GM12878 (cell line): Measurements from ENCODE around the gene P2RY11. TPM values are rescaled to one million over a fixed set of nuclear protein-coding genes. Genes with fewer than 3 reads are reported as not detected.

Source experiments
- ATAC-seq: fragments of 200-7000 bp; cut with Tn5 transposase; 3 replicates; pipeline ENCODE4 v1.9.1; 2020; ENCODE audit warnings: mild to moderate bottlenecking, moderate library complexity
- BruUV-seq: library from RNA; stranded (reverse); fragments of 400-500 nt; replicated peaks from 2 replicates; lab custom pipeline; 2021; lab: Mats Ljungman, UMichigan
- CTCF ChIA-PET: fragments of 300-600 bp; sonication (Branson Sonifier 250); formaldehyde crosslinking; extraction: SDS; loops from one replicate; lab custom pipeline; 2021; ENCODE audit warnings: inconsistent platforms; lab: Yijun Ruan, JAX
- POLR2A ChIA-PET: fragments of 350-600 bp; formaldehyde crosslinking; extraction: SDS; loops from one replicate; lab custom pipeline; 2021; ENCODE audit warnings: inconsistent platforms; lab: Charles Lee
- RAD21 ChIA-PET: fragments of 300-600 bp; sonication (Branson Sonifier 250); formaldehyde crosslinking; loops from one replicate; lab custom pipeline; 2023; ENCODE audit warnings: antibody characterized with exemption; ENCODE audit not compliant: unreplicated experiment; lab: Charles Lee
- SMC1A ChIA-PET: fragments of 300-600 bp; sonication (Branson Sonifier 250); formaldehyde crosslinking; loops from one replicate; lab custom pipeline; 2023; ENCODE audit not compliant: unreplicated experiment, uncharacterized antibody; lab: Charles Lee
- DNase-seq: peaks from one replicate; pipeline ENCODE4 v3.0.0-alpha.2; 2011; ENCODE audit warnings: low read depth, low spot score
- FAIRE-seq: peaks from 3 replicates; lab custom pipeline; 2011; peaks lifted over from hg19 to GRCh38; lab: Jason Lieb, UNC
- H2AFZ ChIP-seq: 2 replicates; pipeline ENCODE4 v1.6.0; 2011; ENCODE audit warnings: low read depth, low read length, control low read depth; ENCODE audit not compliant: control insufficient read depth
- H3K27ac ChIP-seq: 2 replicates; pipeline ENCODE4 v1.5.1; 2011; ENCODE audit warnings: control low read depth; ENCODE audit not compliant: control insufficient read depth, insufficient read depth
- H3K27me3 ChIP-seq, 2 experiments: replicated peaks in 1 of 2; 2 replicates each; pipeline versions ENCODE4 v1.6.0 to v1.6.1; 2011; ENCODE audit warnings: low read length in 1 of 2; ENCODE audit not compliant: control insufficient read depth in 2 of 2, insufficient read depth in 2 of 2
- H3K36me3 ChIP-seq, 2 experiments: 2 replicates each; pipeline ENCODE4 v1.5.1; 2011; ENCODE audit warnings: low read length in 1 of 2; ENCODE audit not compliant: control insufficient read depth in 2 of 2, insufficient read depth in 2 of 2
- H3K4me1 ChIP-seq: 2 replicates; pipeline ENCODE4 v1.6.1; 2011; ENCODE audit warnings: mild to moderate bottlenecking, low read length, moderate library complexity, mixed read lengths; ENCODE audit not compliant: control insufficient read depth, insufficient read depth
- H3K4me2 ChIP-seq: 2 replicates; pipeline ENCODE4 v1.6.0; 2011; ENCODE audit warnings: control low read depth; ENCODE audit not compliant: control insufficient read depth, insufficient read depth
- H3K4me3 ChIP-seq: fragments of 200-600 bp; sonication (generic); 2 replicates; pipeline ENCODE4 v1.5.1; 2016
- H3K79me2 ChIP-seq: 2 replicates; pipeline ENCODE4 v1.6.0; 2011; ENCODE audit warnings: low read length; ENCODE audit not compliant: control insufficient read depth, insufficient read depth
- H3K9ac ChIP-seq: 2 replicates; pipeline ENCODE4 v1.8.0; 2011; ENCODE audit warnings: low read length, control low read depth, mixed read lengths; ENCODE audit not compliant: control insufficient read depth, insufficient read depth
- H3K9me3 ChIP-seq: replicated peaks from 3 replicates; pipeline ENCODE4 v1.5.1; 2011; ENCODE audit warnings: mild to moderate bottlenecking, low read length; ENCODE audit not compliant: control insufficient read depth, insufficient read depth
- H4K20me1 ChIP-seq: 2 replicates; pipeline ENCODE4 v1.6.0; 2011; ENCODE audit not compliant: control insufficient read depth, insufficient read depth
- CREB1 ChIP-seq: IDR thresholded peaks from 2 replicates; pipeline ENCODE4 v1.6.1; 2012; ENCODE audit warnings: low read depth, mild to moderate bottlenecking, inconsistent platforms
- HDAC2 ChIP-seq: fragments of 200-600 bp; sonication (generic); IDR thresholded peaks from 2 replicates; pipeline ENCODE4 v1.6.1; 2017
- IRF4 ChIP-seq: IDR thresholded peaks from 2 replicates; pipeline ENCODE4 v1.6.1; 2011; ENCODE audit warnings: low read depth, low read length
- MEF2B ChIP-seq: fragments of 450-650 bp; IDR thresholded peaks from 2 replicates; pipeline ENCODE4 v1.6.1; 2018; ENCODE audit warnings: mild to moderate bottlenecking, moderate library complexity; ENCODE audit not compliant: partially characterized antibody, poor library complexity, severe bottlenecking
- NFYB ChIP-seq: IDR thresholded peaks from 2 replicates; pipeline ENCODE4 v1.6.1; 2011; ENCODE audit warnings: low read depth, mild to moderate bottlenecking, low read length, improper control_type of control experiment, moderate library complexity; ENCODE audit not compliant: insufficient read depth
- POLR2A ChIP-seq: IDR thresholded peaks from 2 replicates; pipeline ENCODE4 v1.6.1; 2011; ENCODE audit warnings: low read depth, mild to moderate bottlenecking, low read length
- POU2F2 ChIP-seq: IDR thresholded peaks from 3 replicates; pipeline ENCODE4 v1.6.1; 2011; ENCODE audit warnings: low read depth, mild to moderate bottlenecking, low read length, borderline replicate concordance
- RAD51 ChIP-seq: fragments of 450-650 bp; IDR thresholded peaks from 2 replicates; pipeline ENCODE4 v1.6.1; 2016; ENCODE audit warnings: moderate library complexity, mild to moderate bottlenecking, inconsistent platforms
- SMAD5 ChIP-seq: IDR thresholded peaks from 2 replicates; pipeline ENCODE4 v1.6.1; 2016; ENCODE audit warnings: antibody characterized with exemption, low read depth
- WRNIP1 ChIP-seq: IDR thresholded peaks from 2 replicates; pipeline ENCODE4 v1.6.1; 2011; ENCODE audit warnings: low read depth, low read length, improper control_type of control experiment, borderline replicate concordance
- ZBED1 ChIP-seq: IDR thresholded peaks from 2 replicates; pipeline ENCODE4 v1.6.1; 2016; ENCODE audit warnings: borderline replicate concordance
- WGBS: methylation state at CpG from one replicate; pipeline ENCODE4 v1.1.6; 2016; ENCODE audit warnings: low lambda C conversion rate; ENCODE audit not compliant: insufficient replicate concordance, insufficient coverage; ENCODE audit errors: missing lambda C conversion rate; 5-methylcytosine and 5-hydroxymethylcytosine counted together
- in situ Hi-C: fragments of 300-500 bp; cut with MboI; formaldehyde crosslinking; loops from 9 replicates; pipeline ENCODE4 v1.14.3; 2018; ENCODE audit warnings: mixed read lengths
- intact Hi-C: fragments of 100-400 bp; cut with micrococcal nuclease; formaldehyde crosslinking; loops from one replicate; pipeline ENCODE4 v1.14.2; 2022; ENCODE audit not compliant: unreplicated experiment
- polyA plus RNA-seq, 11 experiments: library from polyadenylated mRNA; depleted of rRNA in 4 of 11; unstranded in 6 of 11; stranded (reverse) in 5 of 11; fragments of >200 nt; fragmentation: Nextera tagmentation in 4 of 11; fragmentation: Illumina TruSeq in 1 of 11; extraction: Ambion mirVana in 4 of 11; extraction: Trizol in 1 of 11; gene quantifications; 1 replicate in 1 of 11; 2 replicates in 10 of 11; pipeline versions ENCODE4 v1.2.1 to v1.2.3, GENCODE V29; 2011 to 2016; ENCODE audit warnings: inconsistent platforms in 2 of 11, missing spikeins in 2 of 11, low read depth in 1 of 11
- total RNA-seq, 4 experiments: library from RNA; depleted of rRNA in 3 of 4; stranded (reverse); fragments of >200 nt in 3 of 4; fragmentation: Illumina TruSeq in 1 of 4; extraction: Trizol in 1 of 4; gene quantifications; 2 replicates each; pipeline versions ENCODE4 v1.2.1 to v1.2.3, GENCODE V29; 2013 to 2021
- TF ChIP-seq, protein P1 (sequence below): fragments of 450-650 bp; IDR thresholded peaks from 2 replicates; pipeline ENCODE4 v1.6.1; 2014; ENCODE audit warnings: mild to moderate bottlenecking
- TF ChIP-seq, protein P2 (sequence below): fragments of 450-650 bp; conservative IDR thresholded peaks from 2 replicates; pipeline ENCODE4 v1.6.1; 2017; ENCODE audit warnings: mild to moderate bottlenecking, moderate library complexity

Gene P2RY11
- total and polyA plus RNA-seq, 10 of the 15 experiments (the other 5 are each of a cell fraction or from before 2014, with no cell fraction given): 0.14 to 46.5 (median 7.6) TPM

DNA sequence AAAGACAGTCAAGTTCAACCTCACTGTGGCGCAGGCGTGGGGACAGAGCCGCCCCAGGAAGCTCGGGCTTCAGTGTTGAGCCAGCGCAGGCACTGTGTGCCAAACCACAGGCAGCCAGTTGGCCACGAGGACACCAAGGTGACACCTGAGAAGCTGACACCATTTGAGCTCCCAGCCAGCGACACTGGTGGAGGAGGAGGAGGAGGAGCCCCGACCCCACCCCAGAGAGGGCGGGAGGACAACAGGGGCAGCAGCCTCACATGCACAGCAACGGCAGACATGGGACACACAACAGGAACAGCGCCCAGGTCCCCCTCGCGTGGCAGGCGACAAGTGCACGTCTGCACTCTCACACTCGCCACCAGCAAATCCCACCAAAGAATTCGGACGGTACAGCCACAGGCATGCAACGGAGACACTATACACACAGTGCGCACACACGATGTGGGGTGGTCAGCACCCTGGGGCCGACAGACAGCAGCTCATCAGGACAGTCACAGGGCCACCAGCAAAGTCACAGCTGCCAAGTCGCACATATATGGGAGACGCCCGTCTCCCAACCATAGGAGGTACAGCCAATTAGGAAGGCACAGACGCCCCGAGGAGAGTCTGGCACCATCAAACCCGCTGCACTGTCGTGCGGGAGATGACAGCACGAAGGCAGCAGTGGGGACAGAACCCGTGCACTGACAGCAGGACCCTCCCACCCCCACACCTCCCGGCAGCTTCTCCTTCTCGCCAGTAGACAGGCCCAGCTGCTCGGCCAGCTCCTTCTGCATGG, 4.8 kb downstream of the P2RY11 start (continued):
- TF ChIP-seq MEF2B (no peak), RAD51 (no peak), ZBED1 (no peak), WRNIP1 (no peak), IRF4 (no peak), CREB1 (no peak), NFYB (no peak)
- TF ChIP-seq, protein P1, sequence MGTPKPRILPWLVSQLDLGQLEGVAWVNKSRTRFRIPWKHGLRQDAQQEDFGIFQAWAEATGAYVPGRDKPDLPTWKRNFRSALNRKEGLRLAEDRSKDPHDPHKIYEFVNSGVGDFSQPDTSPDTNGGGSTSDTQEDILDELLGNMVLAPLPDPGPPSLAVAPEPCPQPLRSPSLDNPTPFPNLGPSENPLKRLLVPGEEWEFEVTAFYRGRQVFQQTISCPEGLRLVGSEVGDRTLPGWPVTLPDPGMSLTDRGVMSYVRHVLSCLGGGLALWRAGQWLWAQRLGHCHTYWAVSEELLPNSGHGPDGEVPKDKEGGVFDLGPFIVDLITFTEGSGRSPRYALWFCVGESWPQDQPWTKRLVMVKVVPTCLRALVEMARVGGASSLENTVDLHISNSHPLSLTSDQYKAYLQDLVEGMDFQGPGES: no peak
- TF ChIP-seq, all 136 proteins: peak for 9

DNA sequence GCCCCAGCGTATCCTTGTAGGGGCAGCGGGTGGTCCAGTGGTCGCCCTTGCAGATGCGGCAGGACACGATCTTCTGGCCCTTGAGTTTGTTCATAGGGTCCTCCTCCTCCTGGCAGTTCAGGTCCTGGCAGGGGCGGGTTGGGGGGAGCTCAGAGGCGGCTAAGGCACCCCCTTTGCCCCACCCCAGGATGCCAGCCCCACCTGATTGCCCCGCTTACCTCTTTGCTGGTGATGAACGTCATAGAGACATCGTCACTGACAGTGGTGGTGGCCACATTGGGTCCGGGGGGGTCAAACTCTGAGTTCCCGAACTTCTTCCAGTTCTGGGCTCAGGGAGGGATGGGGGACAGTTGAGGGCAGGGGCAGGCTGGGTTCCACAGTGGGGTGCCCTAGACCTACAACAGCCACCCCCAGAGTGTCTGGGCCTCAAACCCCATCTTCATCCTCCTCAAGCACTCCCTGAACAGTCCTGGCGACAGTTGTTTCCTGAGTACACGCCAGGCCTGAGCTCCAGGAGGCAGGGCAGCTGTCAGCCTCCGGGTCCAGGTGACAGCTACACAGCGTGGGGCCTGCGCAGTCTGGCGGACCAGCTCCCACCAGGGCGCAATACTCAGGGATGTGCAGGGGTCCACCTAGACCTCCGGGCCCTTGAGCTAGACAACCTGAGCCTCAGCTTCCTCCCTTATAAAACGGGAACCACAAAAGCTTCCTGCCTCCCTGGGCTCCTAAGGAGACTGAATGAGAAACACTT, 5.5 kb downstream of the P2RY11 start:
- SMC1A ChIA-PET: interaction anchor here (1.2 to 11.4 kb wide), 3 partner anchors 17 to 271 kb away, joined by 3 to 150 read pairs (median 4); partner anchors contain the start of gene ANGPTL6
- FAIRE-seq: no peak
- Histone ChIP-seq H3K4me2 (no peak overlapping the region), H3K27me3 (no peaks in the 10 kb centered on the region), H4K20me1 (no peaks in the 10 kb centered on the region), H3K9ac (no peak overlapping the region), H3K79me2 (peaks cover 26% of the 10 kb centered on the region), H3K36me3 (peaks cover 4 to 34% of the 10 kb centered on the region in 2 experiments; a peak in 3 of 4 replicates), H3K27ac (no peak overlapping the region), H3K9me3 (no peaks in the 10 kb centered on the region), H3K4me3 (no peak overlapping the region), H3K4me1 (peaks cover 11% of the 10 kb centered on the region), H2AFZ (no peak overlapping the region)
- 88% methylated on average over 21 of the region's 21 CpGs for WGBS
- no peak for DNase-seq
- intact Hi-C loops: no loop called here
- in situ Hi-C loops: no loop called here
- POLR2A ChIA-PET: interaction anchor here (0.5 to 1.8 kb wide), 8 partner anchors 10 to 245 kb away, joined by 3 to 11 read pairs (median 4); partner anchors contain the start of genes MRPL4 and PPAN
- CTCF ChIA-PET: interaction anchor here (1.3 to 4.9 kb wide), 3 partner anchors 19 to 184 kb away, joined by 3 to 39 read pairs (median 8); no protein-coding TSS in a partner anchor
- ATAC-seq: no peak
- TF ChIP-seq, protein P2, sequence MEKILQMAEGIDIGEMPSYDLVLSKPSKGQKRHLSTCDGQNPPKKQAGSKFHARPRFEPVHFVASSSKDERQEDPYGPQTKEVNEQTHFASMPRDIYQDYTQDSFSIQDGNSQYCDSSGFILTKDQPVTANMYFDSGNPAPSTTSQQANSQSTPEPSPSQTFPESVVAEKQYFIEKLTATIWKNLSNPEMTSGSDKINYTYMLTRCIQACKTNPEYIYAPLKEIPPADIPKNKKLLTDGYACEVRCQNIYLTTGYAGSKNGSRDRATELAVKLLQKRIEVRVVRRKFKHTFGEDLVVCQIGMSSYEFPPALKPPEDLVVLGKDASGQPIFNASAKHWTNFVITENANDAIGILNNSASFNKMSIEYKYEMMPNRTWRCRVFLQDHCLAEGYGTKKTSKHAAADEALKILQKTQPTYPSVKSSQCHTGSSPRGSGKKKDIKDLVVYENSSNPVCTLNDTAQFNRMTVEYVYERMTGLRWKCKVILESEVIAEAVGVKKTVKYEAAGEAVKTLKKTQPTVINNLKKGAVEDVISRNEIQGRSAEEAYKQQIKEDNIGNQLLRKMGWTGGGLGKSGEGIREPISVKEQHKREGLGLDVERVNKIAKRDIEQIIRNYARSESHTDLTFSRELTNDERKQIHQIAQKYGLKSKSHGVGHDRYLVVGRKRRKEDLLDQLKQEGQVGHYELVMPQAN: no peak
- TF ChIP-seq POU2F2 (peak; percentile 2; the same call in 2 of the 3 replicates), WRNIP1 (no peak), POLR2A (peak; percentile 27), SMAD5 (peak; percentile 50; the same call in 1 of the 2 replicates), HDAC2 (no peak)
- BruUV-seq: no TSS peak
- RAD21 ChIA-PET: interaction anchor here (0.9 to 8.6 kb wide), 4 partner anchors 17 to 135 kb away, joined by 3 to 166 read pairs (median 4); partner anchors contain the start of genes ANGPTL6 and MRPL4
